ENCODE data around the gene PLXDC2. TPM values are rescaled to one million over a fixed set of nuclear protein-coding genes. Genes with fewer than 3 reads are reported as not detected.

PLXDC2 gene
- total RNA-seq, 1 donor from 2014 or later = 0.16 TPM

DNA sequence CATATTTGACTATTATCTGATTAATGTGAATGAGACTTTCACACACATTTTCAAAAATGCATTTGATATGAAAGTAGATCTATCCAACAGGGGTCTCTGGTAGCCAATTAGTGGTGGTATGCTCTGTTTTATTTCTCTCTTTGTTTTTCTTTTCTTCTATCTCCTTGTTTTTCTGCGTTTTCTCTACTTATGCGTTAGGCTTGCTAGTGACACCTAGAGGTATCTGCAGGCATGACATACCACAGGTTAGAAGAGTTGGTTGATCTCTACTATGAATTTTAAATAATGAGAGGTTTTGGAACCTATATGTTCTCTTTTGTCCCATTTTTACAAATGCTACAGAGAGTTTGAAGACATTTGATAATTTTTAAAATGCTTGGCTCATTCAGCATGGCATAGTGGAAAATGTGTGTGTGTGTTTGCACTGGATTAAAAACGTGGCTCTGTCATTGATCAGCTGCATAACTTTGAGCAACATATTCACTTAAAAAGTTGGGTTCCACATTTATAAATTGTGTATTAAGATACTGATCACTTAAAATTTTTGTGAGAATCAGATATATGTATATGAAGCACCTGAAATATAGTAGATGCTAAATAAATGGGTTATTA is 28.1 kb upstream of the PLXDC2 start:
- H3K27ac Mint-ChIP-seq = no peak overlapping the region
- no peak overlapping the region for H3K4me3 Mint-ChIP-seq
- intact Hi-C loops (cut with micrococcal nuclease) = no loop called here
- no peaks in the 10 kb centered on the region for H3K36me3 Mint-ChIP-seq (ENCODE audit: low read depth)
- no peaks in the 10 kb centered on the region for H3K27me3 Mint-ChIP-seq
- DNase-seq (no peak), ATAC-seq (ENCODE audit: low read depth) (no peak)
- TF ChIP-seq, protein P1, sequence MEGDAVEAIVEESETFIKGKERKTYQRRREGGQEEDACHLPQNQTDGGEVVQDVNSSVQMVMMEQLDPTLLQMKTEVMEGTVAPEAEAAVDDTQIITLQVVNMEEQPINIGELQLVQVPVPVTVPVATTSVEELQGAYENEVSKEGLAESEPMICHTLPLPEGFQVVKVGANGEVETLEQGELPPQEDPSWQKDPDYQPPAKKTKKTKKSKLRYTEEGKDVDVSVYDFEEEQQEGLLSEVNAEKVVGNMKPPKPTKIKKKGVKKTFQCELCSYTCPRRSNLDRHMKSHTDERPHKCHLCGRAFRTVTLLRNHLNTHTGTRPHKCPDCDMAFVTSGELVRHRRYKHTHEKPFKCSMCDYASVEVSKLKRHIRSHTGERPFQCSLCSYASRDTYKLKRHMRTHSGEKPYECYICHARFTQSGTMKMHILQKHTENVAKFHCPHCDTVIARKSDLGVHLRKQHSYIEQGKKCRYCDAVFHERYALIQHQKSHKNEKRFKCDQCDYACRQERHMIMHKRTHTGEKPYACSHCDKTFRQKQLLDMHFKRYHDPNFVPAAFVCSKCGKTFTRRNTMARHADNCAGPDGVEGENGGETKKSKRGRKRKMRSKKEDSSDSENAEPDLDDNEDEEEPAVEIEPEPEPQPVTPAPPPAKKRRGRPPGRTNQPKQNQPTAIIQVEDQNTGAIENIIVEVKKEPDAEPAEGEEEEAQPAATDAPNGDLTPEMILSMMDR (IDR thresholded peaks at IDR 0.05) = peak; percentile 65
- CTCF ChIA-PET = no interaction called here
- H3K9me3 Mint-ChIP-seq = no peaks in the 10 kb centered on the region
- POLR2A ChIA-PET = no interaction called here
- H3K4me1 Mint-ChIP-seq = no peaks in the 10 kb centered on the region

DNA sequence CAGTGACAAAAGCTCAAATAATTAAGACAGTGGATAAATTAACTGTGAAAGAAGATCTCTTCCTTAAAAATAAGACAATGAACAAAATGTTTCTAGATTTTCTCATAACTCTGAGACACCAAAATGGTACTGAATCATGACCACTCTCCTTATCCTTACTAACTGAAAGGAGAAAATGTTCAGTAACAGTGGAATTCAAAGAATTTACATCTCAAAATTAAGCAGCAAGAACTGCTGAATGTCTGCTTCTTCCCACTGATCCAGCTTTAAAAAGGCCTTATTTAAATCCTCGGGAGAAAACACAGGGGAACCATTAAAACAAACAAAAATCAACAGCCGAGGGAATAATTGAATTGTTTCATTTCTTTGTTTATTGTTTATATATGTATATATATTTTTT is 27.3 kb upstream of the PLXDC2 start:
- no peaks in the 10 kb centered on the region for H3K9me3 Mint-ChIP-seq
- no peaks in the 10 kb centered on the region for H3K27me3 Mint-ChIP-seq
- no peaks in the 10 kb centered on the region for H3K4me1 Mint-ChIP-seq
- TF ChIP-seq, protein P1 (IDR thresholded peaks at IDR 0.05) = no peak
- ChIA-PET POLR2A (no interaction called here), CTCF (no interaction called here)
- no peak for ATAC-seq (ENCODE audit: low read depth)
- H3K4me3 Mint-ChIP-seq = no peak overlapping the region
- DNase-seq = no peak
- intact Hi-C loops (cut with micrococcal nuclease) = no loop called here
- H3K27ac Mint-ChIP-seq = no peak overlapping the region
- no peaks in the 10 kb centered on the region for H3K36me3 Mint-ChIP-seq (ENCODE audit: low read depth)

DNA sequence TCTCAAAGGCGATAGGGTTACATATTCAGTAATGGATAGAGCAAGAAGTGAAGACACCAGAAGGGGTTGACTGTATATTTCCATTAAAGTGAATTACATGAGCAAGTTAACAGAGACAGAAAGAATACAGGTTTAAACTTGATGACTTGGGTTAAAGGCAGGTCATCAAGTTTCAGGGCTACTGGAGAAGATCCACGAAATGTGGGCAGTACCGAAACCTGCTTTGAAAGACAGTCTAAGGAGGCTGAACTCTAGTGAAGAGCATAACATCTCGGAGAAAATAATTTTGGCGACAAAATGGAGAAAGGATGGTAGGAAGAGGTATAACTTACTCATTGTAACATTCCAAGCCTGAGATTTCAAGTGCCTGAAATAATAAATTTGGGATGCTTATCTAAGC is 26.6 kb upstream of the PLXDC2 start:
- Mint-ChIP-seq H3K9me3 (no peaks in the 10 kb centered on the region), H3K36me3 (ENCODE audit: low read depth) (no peaks in the 10 kb centered on the region), H3K27me3 (no peaks in the 10 kb centered on the region), H3K4me3 (no peak overlapping the region), H3K27ac (no peak overlapping the region), H3K4me1 (no peaks in the 10 kb centered on the region)
- TF ChIP-seq, protein P1 (IDR thresholded peaks at IDR 0.05) = no peak
- POLR2A ChIA-PET = no interaction called here
- DNase-seq = no peak
- ATAC-seq (ENCODE audit: low read depth) = no peak
- intact Hi-C loops (cut with micrococcal nuclease) = no loop called here
- CTCF ChIA-PET = no interaction called here

DNA sequence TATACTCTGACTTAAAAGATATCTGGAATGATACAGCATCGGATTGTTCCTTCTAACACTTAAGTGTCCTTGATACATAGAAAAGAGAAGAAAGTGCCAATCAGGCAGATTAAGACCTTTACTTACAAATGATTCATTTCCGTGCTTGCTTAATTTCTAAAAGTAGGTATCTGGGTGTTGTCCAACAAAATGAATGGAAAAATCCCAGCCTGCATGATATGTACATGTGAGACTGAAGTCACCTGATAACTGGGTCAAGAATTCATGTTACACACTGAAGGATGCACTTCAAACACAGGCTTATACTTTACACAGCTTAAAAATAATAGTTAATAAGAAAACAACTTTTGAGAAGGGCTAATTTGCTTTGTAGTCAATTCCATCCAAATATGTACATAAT is 25.2 kb upstream of the PLXDC2 start:
- Mint-ChIP-seq H3K4me1 (no peaks in the 10 kb centered on the region), H3K36me3 (ENCODE audit: low read depth) (no peaks in the 10 kb centered on the region), H3K9me3 (no peaks in the 10 kb centered on the region), H3K4me3 (no peak overlapping the region), H3K27ac (no peak overlapping the region), H3K27me3 (no peaks in the 10 kb centered on the region)
- TF ChIP-seq, protein P1 (IDR thresholded peaks at IDR 0.05) = no peak
- intact Hi-C loops (cut with micrococcal nuclease) = no loop called here
- ChIA-PET POLR2A (no interaction called here), CTCF (no interaction called here)
- no peak for ATAC-seq (ENCODE audit: low read depth)
- DNase-seq = no peak

DNA sequence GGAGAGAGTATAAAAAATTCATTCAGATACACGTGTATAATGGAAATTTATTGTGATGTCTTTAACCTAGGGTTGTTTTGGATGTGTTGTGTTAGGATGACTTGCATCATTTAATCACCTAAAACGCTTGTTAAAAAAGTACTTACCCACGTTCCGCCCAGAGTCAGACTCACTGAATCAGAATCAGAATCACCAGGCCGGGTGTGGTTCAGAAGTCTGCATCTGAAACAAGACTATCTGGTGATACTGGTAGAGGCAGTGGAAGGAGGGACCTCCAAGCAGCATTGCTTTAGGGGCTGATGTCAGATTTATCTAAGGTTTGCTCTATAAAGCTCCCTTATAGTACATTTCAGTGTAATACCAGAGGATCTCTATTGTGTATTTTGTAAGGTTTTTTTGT is 20.5 kb upstream of the PLXDC2 start:
- no peak overlapping the region for H3K4me3 Mint-ChIP-seq
- no peak for ATAC-seq (ENCODE audit: low read depth)
- no peaks in the 10 kb centered on the region for H3K27me3 Mint-ChIP-seq
- DNase-seq = no peak
- no peaks in the 10 kb centered on the region for H3K36me3 Mint-ChIP-seq (ENCODE audit: low read depth)
- H3K27ac Mint-ChIP-seq = no peak overlapping the region
- CTCF ChIA-PET = no interaction called here
- TF ChIP-seq, protein P1 (IDR thresholded peaks at IDR 0.05) = no peak
- H3K9me3 Mint-ChIP-seq = no peaks in the 10 kb centered on the region
- POLR2A ChIA-PET = no interaction called here
- intact Hi-C loops (cut with micrococcal nuclease) = no loop called here
- no peaks in the 10 kb centered on the region for H3K4me1 Mint-ChIP-seq

Data from activated B cell treated with CpG ODN at 0.5 μM for 24 hours (primary cell).